Measurements from ENCODE around the gene DECR2.
"Not testable (repeated sequence)": the region's sequence is repeated elsewhere in the genome, so short reads cannot be mapped to it uniquely, and the experiment has no call there.

Gene DECR2

GRCh38 chr16:367333-367903 is 34.3 kb upstream of the DECR2 start:
- DNase-seq = no peak

GRCh38 chr16:368388-369158 is 33.1 kb upstream of the DECR2 start:
- no peak for DNase-seq

DNA sequence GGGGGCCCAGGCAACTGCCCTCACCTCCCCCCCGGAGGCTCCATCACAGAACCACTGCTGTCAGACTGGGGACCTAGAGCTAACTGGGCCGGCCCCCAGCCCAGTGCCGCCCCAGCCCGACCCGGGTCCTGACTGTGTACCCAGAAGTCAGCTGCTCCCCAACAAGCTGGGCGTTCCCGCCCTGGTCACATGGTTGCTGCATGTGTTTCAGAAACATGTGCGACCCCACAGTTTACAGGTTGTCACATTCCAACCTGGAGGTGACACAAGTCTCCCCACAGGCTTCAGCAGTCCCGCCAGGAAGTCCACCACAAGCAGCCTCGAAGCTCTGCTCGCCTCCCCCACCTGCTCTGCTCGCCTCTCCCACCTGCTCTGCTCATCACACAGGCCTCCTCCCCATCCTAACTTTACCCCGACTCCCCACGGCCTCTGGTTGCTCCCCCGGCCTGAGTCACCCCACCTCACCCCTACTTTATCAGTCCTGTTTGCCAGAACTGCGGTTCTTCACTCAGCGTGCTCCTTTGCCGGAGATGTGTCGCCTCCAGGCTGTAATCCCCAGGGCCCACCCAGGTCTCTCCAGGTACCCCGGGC is 32.3 kb upstream of the DECR2 start:
- no peak for DNase-seq

- DNase-seq = no peak
Observed at GRCh38 chr16:369866-370436, 31.7 kb upstream of the DECR2 start.

DNA sequence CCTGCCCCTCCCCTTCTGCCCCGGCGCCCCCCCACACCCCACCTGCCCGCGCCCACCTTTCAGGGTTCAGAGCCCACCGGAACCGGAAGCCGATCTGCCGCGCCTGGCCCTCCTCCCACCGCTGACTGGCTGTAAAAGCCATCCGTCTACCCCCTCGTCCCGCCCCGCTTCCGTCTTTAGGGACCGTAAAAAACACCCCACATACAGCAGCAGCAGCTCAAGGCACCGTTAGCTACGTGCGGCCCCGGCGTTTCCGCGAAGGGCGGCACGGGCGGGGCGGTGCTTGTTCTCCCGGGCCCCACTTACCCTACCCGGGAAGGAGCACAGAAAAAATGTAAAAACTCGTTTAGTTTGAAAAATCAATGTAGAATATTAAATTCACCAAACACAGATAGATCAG is 31.2 kb upstream of the DECR2 start, which contains the start of gene MRPL28:
Gene MRPL28, minus strand, starts transcription at position 96 of the 400 bp plus-strand sequence. CDS start 320 bp downstream, outside the sequence.
- peak; percentile 97 for DNase-seq

- DNase-seq = no peak
Observed at GRCh38 chr16:370979-371514, 30.6 kb upstream of the DECR2 start.

GRCh38 chr16:371515-372301 is 30.0 kb upstream of the DECR2 start:
- DNase-seq = peak; percentile 56

DNA sequence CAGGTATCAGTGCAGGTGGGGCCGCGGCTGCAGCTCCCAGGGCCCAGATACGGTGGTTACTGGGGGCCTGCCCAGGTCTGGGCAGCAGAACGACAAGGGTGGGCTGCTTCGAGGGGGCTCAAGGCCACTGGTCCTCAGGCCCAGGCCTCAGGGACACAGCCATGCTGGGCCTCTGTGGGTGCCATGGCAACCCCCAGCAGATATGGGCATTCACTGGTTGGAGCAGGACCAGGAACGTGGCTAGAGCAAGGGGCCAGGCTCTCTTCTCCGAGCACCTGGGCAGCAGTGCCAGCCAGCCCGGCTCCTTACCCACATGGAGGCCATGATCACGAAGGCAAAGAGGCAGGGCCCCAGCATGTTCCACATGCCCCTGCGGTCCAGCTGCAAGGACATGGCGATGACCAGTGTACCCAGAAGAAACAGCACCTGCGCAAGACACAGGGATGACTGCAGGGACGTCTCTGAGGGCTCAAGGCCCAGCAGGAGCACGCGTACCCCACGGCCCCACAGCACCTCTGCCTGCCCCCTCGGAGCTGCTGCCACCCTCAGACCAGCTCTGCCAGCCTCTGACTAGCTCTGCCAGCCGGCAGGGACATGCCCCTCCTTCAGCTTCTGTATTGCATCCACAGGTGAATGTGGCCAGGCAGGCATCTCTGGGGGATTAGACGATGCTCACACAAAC is 29.2 kb upstream of the DECR2 start:
- DNase-seq = no peak

DNA sequence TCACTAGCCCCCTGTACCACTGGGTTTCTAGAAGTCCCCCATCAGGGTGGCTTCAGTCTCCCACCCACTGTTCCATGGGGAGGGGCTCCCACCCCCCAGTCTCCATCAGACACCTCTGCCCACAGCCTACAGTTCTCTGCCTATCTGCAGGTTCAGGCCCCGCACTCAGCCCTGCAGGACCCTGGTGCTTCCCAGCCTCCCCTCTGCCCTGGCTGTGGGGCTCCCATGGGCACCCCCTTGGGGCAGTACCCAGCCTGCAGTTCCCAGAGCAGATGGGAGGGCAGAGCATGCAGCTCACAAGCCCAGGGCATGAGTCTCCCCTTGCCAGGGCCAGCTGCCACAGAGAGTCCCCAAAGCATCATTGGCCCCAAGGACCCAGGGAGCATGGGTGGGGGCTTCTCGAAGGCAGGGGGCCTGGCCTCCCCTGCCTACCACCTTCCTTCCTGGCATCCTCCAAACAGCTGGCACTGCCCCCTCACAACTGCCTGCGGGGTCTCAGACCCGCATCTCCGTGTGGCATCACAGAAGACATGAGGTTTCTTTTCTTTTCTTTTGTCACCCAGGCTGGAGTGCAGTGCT is 28.6 kb upstream of the DECR2 start:
- DNase-seq = no peak

DNA sequence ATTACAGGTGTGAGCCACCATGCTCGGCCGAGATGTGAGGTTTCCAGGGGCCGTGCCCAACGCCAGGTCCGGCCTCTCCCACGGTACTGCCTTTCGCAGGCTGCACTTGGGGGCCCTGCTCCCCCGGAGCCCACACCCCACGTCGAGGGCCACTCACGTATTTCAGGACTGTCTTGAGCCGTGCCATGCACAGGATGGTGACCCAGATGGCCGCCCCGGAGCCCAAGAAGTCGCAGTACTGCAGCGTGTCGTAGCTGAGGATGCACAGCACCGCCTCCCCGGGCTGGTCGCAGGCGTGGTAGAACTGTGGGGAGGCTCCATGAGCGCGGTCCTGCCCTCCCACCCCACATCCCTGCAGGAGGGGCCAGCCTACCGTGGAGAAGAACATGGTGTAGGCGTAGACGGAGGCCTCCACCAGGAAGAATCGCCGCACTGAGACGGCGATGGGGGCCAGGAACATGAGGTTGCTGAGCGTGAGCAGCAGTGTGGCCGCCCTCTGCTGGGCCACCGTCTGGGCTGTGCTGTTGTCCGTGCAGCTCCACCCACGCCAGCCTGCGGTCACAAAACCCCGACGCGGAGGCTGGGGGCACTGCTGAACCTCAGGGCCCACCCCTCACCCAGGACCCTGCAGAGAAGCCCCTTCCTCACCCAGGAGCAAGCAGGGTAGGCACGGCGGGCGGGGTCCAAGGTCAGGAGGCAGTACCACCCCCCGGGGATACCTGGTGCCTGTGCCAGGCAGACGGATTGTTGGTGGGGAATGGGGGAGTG is 27.7 kb upstream of the DECR2 start:
- no peak for DNase-seq

- no peak for DNase-seq
Observed at GRCh38 chr16:374616-374926, 27.1 kb upstream of the DECR2 start.

DNA sequence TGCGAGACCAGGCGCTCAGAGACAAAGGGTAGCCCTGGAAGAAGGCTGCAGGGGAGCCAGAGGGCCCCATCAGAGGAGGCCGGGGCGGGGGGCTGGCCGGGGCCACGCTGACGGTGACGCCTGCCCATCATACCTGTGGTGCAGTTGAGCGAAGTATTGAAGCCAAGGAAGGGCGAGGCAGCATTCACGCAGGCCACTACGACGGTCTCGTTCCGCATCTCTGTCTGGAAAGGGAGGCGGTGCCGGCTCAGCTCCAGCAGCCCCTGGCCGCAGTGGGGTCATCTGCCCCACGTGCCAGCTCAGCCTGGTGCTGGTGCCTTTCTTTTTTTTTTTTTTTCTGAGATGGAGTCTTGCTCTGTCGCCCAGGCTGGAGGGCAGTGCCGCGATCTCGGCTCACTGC is 26.5 kb upstream of the DECR2 start:
- DNase-seq = no peak

- no peak for DNase-seq
Observed at GRCh38 chr16:375927-376816, 25.5 kb upstream of the DECR2 start.

DNA sequence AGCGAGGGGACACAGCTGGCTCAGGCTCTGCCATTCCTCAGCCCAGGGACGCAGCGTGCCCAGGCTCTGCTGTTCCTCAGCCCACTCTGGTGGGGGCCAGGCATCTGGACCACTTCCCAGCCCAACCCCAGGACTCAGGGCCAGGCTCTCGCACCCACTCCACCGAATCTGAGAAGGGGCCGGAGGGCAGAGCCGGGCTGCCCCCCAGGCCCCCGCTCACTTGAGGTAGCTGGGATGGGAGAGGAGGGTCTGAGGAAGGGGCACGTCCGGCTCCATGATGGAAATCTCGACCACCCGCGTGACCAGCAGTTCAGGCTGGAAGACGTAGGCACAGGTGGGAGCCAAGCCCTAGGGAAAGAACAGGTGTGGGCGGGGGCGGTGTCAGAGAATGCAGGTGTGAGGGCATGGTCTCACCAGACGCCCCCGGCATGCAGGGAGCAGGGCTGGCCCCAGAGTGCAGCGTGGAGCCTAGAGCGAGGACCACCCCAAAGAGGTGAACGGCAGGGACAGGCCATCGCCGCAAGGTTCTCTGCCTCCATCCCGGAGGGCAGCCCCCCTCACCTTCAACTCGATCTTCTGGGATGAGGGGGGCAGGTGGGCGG is 24.8 kb upstream of the DECR2 start:
- DNase-seq = no peak

GRCh38 chr16:377419-377951 is 24.2 kb upstream of the DECR2 start:
- DNase-seq = no peak

DNA sequence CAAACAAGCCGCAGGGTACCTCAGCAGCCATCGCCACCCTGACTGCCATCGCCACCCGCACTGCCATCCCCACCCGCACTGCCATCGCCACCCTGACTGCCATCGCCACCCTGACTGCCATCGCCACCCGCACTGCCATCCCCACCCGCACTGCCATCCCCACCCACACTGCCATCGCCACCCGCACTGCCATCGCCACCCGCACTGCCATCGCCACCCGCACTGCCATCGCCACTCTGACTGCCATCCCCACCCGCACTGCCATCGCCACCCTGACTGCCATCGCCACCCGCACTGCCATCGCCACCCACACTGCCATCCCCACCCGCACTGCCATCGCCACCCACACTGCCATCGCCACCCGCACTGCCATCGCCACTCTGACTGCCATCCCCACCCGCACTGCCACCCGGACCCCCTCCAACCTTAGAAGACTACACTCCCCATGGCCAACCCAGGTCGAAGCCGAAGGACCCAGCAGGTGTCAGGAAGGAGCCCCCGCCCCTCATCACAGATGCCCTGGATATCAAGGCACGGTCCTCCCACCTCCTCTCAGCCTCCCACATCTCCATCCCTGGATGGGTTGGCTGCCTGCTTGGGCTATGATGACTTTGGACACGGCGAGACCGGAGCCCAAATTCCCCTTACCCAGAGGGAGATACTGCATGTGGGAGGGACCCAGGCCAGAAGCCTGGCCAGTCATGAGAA is 23.4 kb upstream of the DECR2 start:
- DNase-seq = not testable (repeated sequence)

DNA sequence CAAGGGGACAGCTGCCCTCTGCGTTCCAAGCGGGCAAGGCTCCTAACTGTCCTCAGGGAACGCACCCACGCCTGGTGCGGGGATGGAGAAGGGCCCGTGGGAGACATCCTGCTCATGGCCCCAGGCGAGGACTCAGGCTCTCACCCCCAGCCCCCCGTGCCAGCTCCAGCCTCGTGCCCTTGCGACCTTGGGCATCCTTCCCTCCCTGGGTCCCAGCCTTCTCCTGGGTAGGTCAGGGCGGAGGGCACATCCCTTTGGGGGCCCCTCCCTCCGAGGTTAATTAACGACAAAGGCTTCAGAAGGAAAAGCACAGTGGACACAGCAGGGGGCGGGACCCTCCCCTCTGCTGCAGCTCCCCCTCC is 22.9 kb upstream of the DECR2 start:
- no peak for DNase-seq

GRCh38 chr16:379183-379960 is 22.3 kb upstream of the DECR2 start:
- DNase-seq = no peak
